DOHH2 (cell line): ENCODE measurements around the gene ZC3H7A.

Experiments used
- H3F3A ChIP-seq: fragments of 200-600 bp; sonication (generic), shearing (Covaris generic); 2 replicates; pipeline ENCODE4 v1.6.0; 2016; ENCODE audit warnings: antibody characterized with exemption, mild to moderate bottlenecking; ENCODE audit not compliant: control insufficient read depth, insufficient read depth
- H3K27ac ChIP-seq: fragments of 200-600 bp; sonication (generic); 2 replicates; pipeline ENCODE4 v1.5.1; 2014; ENCODE audit warnings: low read depth, mild to moderate bottlenecking, low read length, moderate library complexity
- H3K27me3 ChIP-seq: fragments of 200-600 bp; sonication (generic); 2 replicates; pipeline ENCODE4 v1.6.1; 2014; ENCODE audit warnings: mild to moderate bottlenecking, low read length, mixed read lengths; ENCODE audit not compliant: control insufficient read depth
- H3K36me3 ChIP-seq: fragments of 200-600 bp; sonication (generic); 2 replicates; pipeline ENCODE4 v1.6.1; 2014; ENCODE audit warnings: mild to moderate bottlenecking, low read length, moderate library complexity, mixed read lengths; ENCODE audit not compliant: control insufficient read depth
- H3K4me1 ChIP-seq: fragments of 200-600 bp; sonication (generic); 2 replicates; pipeline ENCODE4 v1.6.1; 2014; ENCODE audit warnings: mild to moderate bottlenecking, low read length, mixed read lengths; ENCODE audit not compliant: control insufficient read depth
- H3K4me2 ChIP-seq: fragments of 200-600 bp; sonication (generic); 2 replicates; pipeline ENCODE4 v1.6.0; 2014; ENCODE audit warnings: mild to moderate bottlenecking, low read length, moderate library complexity
- H3K4me3 ChIP-seq: fragments of 200-600 bp; sonication (generic); 2 replicates; pipeline ENCODE4 v1.5.1; 2014; ENCODE audit warnings: mild to moderate bottlenecking, low read length, mixed read lengths
- H3K79me2 ChIP-seq: fragments of 200-600 bp; sonication (generic); 2 replicates; pipeline ENCODE4 v1.6.1; 2014; ENCODE audit warnings: mild to moderate bottlenecking, low read length, mixed read lengths; ENCODE audit not compliant: control insufficient read depth
- H3K9me2 ChIP-seq: fragments of 200-600 bp; sonication (generic); replicated peaks from 2 replicates; pipeline ENCODE4 v1.6.1; 2014; ENCODE audit warnings: mild to moderate bottlenecking, low read length, mixed read lengths; ENCODE audit not compliant: control insufficient read depth
- H3K9me3 ChIP-seq: fragments of 200-600 bp; sonication (generic); 2 replicates; pipeline ENCODE4 v1.6.1; 2014; ENCODE audit warnings: antibody characterized with exemption, low read length, mixed read lengths; ENCODE audit not compliant: control insufficient read depth, insufficient read depth
- H4K20me1 ChIP-seq: fragments of 200-600 bp; sonication (generic); 2 replicates; pipeline ENCODE4 v1.6.0; 2014; ENCODE audit warnings: low read depth, mild to moderate bottlenecking, antibody characterized with exemption, low read length, moderate library complexity; ENCODE audit not compliant: control insufficient read depth, insufficient read depth
- EZH2phosphoT487 ChIP-seq: fragments of 200-600 bp; sonication (generic); IDR thresholded peaks from 2 replicates; pipeline ENCODE4 v1.6.1; 2017; ENCODE audit warnings: borderline replicate concordance, mild to moderate bottlenecking, antibody characterized with exemption, low read length, moderate library complexity, mixed read lengths
- TF ChIP-seq, protein P1 (sequence below): fragments of 200-600 bp; sonication (generic); IDR thresholded peaks from one replicate; pipeline ENCODE4 v1.5.1; 2014; ENCODE audit warnings: antibody characterized with exemption, mild to moderate bottlenecking, low read depth, low read length; ENCODE audit not compliant: poor library complexity, severe bottlenecking

ZC3H7A gene

GRCh38 chr16:11705311-11706025, 91.6 kb downstream of the ZC3H7A start:
- H3K27ac ChIP-seq = no peak overlapping the region
- no peaks in the 10 kb centered on the region for H3K9me2 ChIP-seq
- no peaks in the 10 kb centered on the region for H3K9me3 ChIP-seq
- H3K27me3 ChIP-seq = no peaks in the 10 kb centered on the region
- peaks cover 30% of the 10 kb centered on the region for H3K36me3 ChIP-seq
- TF ChIP-seq EZH2phosphoT487 = no peak
- TF ChIP-seq, protein P1, sequence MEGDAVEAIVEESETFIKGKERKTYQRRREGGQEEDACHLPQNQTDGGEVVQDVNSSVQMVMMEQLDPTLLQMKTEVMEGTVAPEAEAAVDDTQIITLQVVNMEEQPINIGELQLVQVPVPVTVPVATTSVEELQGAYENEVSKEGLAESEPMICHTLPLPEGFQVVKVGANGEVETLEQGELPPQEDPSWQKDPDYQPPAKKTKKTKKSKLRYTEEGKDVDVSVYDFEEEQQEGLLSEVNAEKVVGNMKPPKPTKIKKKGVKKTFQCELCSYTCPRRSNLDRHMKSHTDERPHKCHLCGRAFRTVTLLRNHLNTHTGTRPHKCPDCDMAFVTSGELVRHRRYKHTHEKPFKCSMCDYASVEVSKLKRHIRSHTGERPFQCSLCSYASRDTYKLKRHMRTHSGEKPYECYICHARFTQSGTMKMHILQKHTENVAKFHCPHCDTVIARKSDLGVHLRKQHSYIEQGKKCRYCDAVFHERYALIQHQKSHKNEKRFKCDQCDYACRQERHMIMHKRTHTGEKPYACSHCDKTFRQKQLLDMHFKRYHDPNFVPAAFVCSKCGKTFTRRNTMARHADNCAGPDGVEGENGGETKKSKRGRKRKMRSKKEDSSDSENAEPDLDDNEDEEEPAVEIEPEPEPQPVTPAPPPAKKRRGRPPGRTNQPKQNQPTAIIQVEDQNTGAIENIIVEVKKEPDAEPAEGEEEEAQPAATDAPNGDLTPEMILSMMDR = no peak
- H4K20me1 ChIP-seq = no peaks in the 10 kb centered on the region
- H3F3A ChIP-seq = 0 out of 2 replicates have a peak, but pooled peaks cover 3% of the 10 kb centered on the region
- H3K4me3 ChIP-seq = no peak overlapping the region
- H3K79me2 ChIP-seq = peaks cover 3% of the 10 kb centered on the region
- H3K4me1 ChIP-seq = peaks cover 7% of the 10 kb centered on the region
- no peak overlapping the region for H3K4me2 ChIP-seq
